Calu3 (cell line): Measurements from ENCODE around the gene TTLL11. TPM values are rescaled to one million over a fixed set of nuclear protein-coding genes. Genes with fewer than 3 reads are reported as not detected.
"Not testable (repeated sequence)": the region's sequence is repeated elsewhere in the genome, so short reads cannot be mapped to it uniquely, and the experiment has no call there.

Experiments used
- BruUV-seq: library from RNA; stranded (reverse); fragments of 400-500 nt; replicated peaks from 2 replicates; lab custom pipeline; 2021; lab: Mats Ljungman, UMichigan
- CTCF ChIA-PET: fragments of 300-600 bp; sonication (Branson Sonifier 250); formaldehyde crosslinking; loops from one replicate; lab custom pipeline; 2022; ENCODE audit warnings: antibody characterized with exemption; lab: Charles Lee
- DNase-seq: peaks from one replicate; pipeline ENCODE4 v3.0.0; 2022
- H3K27ac Mint-ChIP-seq: one replicate; pipeline ENCODE4 v1.8.0; 2022; ENCODE audit warnings: mixed read lengths; ENCODE audit not compliant: unreplicated experiment
- H3K27me3 Mint-ChIP-seq: one replicate; pipeline ENCODE4 v1.8.0; 2022; ENCODE audit warnings: mixed read lengths; ENCODE audit not compliant: unreplicated experiment
- H3K36me3 Mint-ChIP-seq: one replicate; pipeline ENCODE4 v1.8.0; 2022; ENCODE audit warnings: mild to moderate bottlenecking, moderate library complexity, mixed read lengths; ENCODE audit not compliant: insufficient read depth, unreplicated experiment
- H3K4me1 Mint-ChIP-seq: one replicate; pipeline ENCODE4 v1.8.0; 2022; ENCODE audit warnings: mild to moderate bottlenecking, low read depth, mixed read lengths; ENCODE audit not compliant: unreplicated experiment
- H3K4me3 Mint-ChIP-seq: one replicate; pipeline ENCODE4 v1.8.0; 2022; ENCODE audit warnings: mild to moderate bottlenecking, low read depth, moderate library complexity, mixed read lengths; ENCODE audit not compliant: unreplicated experiment
- H3K9me3 Mint-ChIP-seq: one replicate; pipeline ENCODE4 v1.8.0; 2022; ENCODE audit warnings: low read depth, mixed read lengths; ENCODE audit not compliant: unreplicated experiment
- intact Hi-C: fragments of 100-400 bp; cut with micrococcal nuclease; formaldehyde crosslinking; loops from one replicate; pipeline ENCODE4 v1.10.0; 2022; ENCODE audit not compliant: unreplicated experiment
- total RNA-seq: library from RNA; stranded (reverse); gene quantifications from 2 replicates; pipeline ENCODE4 v1.2.3, GENCODE V29; 2022
- TF ChIP-seq, protein P1 (sequence below): fragments of 200-600 bp; IDR thresholded peaks from one replicate; pipeline ENCODE4 v1.8.0; 2022; ENCODE audit warnings: antibody characterized with exemption; ENCODE audit not compliant: unreplicated experiment

Gene TTLL11
- total RNA-seq, 1 experiment from 2014 or later = 10.5 TPM

DNA sequence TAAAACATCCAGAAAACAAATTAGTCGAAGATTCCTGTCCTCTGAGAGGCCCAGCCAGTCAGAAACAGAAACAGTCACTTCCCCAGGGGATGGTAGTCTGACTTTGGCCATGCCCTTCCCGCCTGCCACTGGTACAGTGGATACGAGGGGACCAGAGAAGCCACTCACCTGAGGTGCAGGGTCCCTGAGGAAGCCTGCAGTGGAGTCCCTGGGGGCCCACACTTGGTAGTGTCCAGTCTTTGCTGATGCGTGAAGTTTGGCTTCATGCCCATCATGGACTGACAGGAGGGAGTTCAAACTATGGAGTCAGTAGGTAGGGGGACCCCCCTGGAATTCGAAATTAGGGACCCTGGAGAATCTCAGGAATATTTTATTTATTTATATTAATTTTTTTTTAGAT is 294.2 kb downstream of the TTLL11 start:
- H3K36me3 Mint-ChIP-seq = no peaks in the 10 kb centered on the region

DNA sequence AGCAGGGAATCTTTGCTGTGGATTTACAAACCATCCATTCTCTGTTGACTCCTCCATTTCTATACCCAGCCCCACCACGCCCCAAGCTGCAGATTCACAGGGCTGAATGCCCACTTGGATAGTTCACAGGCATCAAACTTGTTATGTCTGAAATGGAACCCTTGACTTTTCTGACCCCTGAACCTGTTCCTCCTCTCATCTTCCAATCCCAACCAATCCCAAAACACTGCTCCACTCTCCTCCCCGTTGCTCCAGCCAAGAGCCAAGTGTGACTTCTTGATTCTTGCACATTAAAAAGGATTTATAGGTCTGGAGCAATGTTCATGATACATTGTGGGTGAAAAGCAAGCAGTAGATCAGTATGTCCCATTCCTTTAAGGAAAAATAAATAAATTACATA is 296.0 kb downstream of the TTLL11 start:
- intact Hi-C loops = no loop called here
- no peak for DNase-seq
- H3K27ac Mint-ChIP-seq = no peak overlapping the region
- no peak overlapping the region for H3K4me3 Mint-ChIP-seq
- BruUV-seq = no TSS peak
- H3K27me3 Mint-ChIP-seq = no peaks in the 10 kb centered on the region
- CTCF ChIA-PET = no interaction called here
- TF ChIP-seq, protein P1, sequence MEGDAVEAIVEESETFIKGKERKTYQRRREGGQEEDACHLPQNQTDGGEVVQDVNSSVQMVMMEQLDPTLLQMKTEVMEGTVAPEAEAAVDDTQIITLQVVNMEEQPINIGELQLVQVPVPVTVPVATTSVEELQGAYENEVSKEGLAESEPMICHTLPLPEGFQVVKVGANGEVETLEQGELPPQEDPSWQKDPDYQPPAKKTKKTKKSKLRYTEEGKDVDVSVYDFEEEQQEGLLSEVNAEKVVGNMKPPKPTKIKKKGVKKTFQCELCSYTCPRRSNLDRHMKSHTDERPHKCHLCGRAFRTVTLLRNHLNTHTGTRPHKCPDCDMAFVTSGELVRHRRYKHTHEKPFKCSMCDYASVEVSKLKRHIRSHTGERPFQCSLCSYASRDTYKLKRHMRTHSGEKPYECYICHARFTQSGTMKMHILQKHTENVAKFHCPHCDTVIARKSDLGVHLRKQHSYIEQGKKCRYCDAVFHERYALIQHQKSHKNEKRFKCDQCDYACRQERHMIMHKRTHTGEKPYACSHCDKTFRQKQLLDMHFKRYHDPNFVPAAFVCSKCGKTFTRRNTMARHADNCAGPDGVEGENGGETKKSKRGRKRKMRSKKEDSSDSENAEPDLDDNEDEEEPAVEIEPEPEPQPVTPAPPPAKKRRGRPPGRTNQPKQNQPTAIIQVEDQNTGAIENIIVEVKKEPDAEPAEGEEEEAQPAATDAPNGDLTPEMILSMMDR = no peak
- no peaks in the 10 kb centered on the region for H3K36me3 Mint-ChIP-seq
- H3K9me3 Mint-ChIP-seq = no peaks in the 10 kb centered on the region
- no peaks in the 10 kb centered on the region for H3K4me1 Mint-ChIP-seq

More for the DNA sequence above, 294.2 kb downstream of the TTLL11 start:
- Mint-ChIP-seq H3K9me3 (no peaks in the 10 kb centered on the region), H3K4me1 (no peaks in the 10 kb centered on the region), H3K4me3 (no peak overlapping the region), H3K27ac (no peak overlapping the region), H3K27me3 (no peaks in the 10 kb centered on the region)
- no peak for DNase-seq
- CTCF ChIA-PET = no interaction called here
- BruUV-seq = no TSS peak
- intact Hi-C loops = no loop called here
- TF ChIP-seq, protein P1 = no peak

DNA sequence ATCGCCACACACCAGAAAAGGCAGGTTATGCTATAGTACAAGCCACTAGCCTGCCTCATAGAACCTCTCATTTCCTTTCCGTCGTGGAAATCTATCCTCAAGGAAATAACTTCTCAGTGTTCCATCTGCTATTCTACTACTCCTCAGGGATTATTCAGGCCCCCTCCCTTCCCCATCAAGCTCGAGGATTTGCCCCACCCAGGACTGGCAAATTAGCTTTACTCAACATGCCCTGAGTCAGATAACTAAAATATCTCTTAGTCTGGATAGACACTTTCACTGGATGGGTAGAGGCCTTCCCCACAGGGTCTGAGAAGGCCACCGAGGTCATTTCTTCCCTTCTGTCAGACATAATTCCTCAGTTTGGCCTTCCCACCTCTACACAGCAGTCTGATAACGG is 298.8 kb downstream of the TTLL11 start:
- H3K27ac Mint-ChIP-seq, intact Hi-C loops, H3K4me1 Mint-ChIP-seq, H3K36me3 Mint-ChIP-seq, CTCF ChIA-PET, BruUV-seq, H3K4me3 Mint-ChIP-seq, DNase-seq, H3K9me3 Mint-ChIP-seq: not testable (repeated sequence)
- H3K27me3 Mint-ChIP-seq = peaks cover 15% of the 10 kb centered on the region

DNA sequence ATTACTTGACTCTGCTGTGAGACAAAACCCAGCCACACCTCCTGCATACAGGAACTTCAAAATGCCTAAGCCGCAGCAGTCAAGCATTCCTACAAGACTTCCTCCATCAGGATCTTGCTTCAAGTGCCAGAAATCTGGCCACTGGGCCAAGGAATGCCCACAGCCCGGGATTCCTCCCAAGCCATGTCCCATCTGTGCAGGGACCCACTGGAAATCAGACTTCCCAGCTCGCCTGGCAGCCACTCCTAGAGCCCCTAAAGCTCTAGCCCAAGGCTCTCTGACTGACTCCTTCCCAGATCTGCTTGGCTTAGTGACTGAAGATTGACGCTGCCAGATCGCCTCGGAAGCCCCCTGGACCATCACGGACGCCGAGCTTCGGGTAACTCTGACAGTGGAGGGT is 300.6 kb downstream of the TTLL11 start:
- DNase-seq, H3K4me3 Mint-ChIP-seq, intact Hi-C loops, H3K4me1 Mint-ChIP-seq, BruUV-seq, H3K9me3 Mint-ChIP-seq, H3K27ac Mint-ChIP-seq, H3K36me3 Mint-ChIP-seq: not testable (repeated sequence)
- CTCF ChIA-PET = interaction anchor here (0.6 kb wide), 1 partner anchor 541 kb away, joined by 3 read pairs; no protein-coding TSS in a partner anchor
- H3K27me3 Mint-ChIP-seq = peaks cover 15% of the 10 kb centered on the region

DNA sequence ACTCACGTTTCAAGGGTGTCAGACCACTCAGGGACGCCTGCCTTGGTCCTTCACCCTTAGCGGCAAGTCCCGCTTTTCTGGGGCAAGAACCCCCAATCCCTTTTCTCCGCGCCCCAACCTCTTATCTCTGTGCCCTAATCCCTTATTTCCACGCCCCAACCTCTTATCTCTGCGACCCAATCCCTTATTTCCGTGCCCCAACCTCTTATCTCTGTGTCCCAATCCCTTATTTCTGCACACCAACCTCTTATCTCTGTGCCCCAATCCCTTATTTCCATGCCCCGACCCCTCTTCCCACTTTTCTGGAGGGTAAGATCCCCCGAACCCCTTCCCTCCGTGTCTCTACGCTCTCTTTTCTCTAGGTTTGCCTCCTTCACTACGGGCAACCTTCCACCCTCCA is 302.3 kb downstream of the TTLL11 start:
- TF ChIP-seq, protein P1 = no peak
- DNase-seq = no peak
- Mint-ChIP-seq H3K27me3 (peaks cover 15% of the 10 kb centered on the region), H3K4me1 (no peaks in the 10 kb centered on the region), H3K4me3 (no peak overlapping the region), H3K27ac (no peak overlapping the region), H3K9me3 (no peaks in the 10 kb centered on the region), H3K36me3 (no peaks in the 10 kb centered on the region)
- CTCF ChIA-PET = no interaction called here
- intact Hi-C loops = no loop called here
- BruUV-seq = no TSS peak
